ENCODE data around the gene TMEM237.

TMEM237 gene

DNA sequence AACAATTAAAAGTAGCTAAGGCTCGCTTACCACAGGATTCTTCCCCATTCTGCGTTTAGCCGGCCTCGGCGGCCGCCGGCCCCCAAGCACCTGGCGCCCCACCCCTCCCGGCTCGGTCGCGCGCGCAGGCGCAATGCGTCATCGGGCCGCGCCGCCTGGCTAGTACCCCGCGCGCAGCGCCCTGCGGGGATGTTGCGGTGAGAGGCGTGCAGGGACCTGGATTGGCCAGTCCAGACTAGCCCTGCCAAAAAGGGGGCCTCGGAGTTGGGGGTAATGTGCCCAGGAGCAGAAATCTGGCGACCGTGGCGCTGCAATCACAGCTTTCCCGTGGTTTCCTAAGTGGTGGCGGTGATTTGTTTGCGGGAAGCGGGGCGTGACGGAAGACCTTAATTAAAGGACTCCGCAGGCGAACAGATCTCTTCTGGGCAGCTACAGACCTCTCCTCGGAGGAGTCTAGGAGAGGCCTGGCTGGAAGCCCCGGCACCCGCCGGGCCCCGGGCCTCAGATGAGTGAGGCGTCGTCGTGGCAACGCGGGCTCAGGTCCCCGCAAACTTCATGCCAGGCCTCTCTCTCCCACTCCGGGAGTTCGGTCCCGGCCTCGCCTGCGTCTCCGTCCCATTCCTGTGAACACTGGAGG is 606 bp downstream of the TMEM237 start:
- peak; percentile 91 for DNase-seq (ENCODE audit: low read depth, low spot score)

DNA sequence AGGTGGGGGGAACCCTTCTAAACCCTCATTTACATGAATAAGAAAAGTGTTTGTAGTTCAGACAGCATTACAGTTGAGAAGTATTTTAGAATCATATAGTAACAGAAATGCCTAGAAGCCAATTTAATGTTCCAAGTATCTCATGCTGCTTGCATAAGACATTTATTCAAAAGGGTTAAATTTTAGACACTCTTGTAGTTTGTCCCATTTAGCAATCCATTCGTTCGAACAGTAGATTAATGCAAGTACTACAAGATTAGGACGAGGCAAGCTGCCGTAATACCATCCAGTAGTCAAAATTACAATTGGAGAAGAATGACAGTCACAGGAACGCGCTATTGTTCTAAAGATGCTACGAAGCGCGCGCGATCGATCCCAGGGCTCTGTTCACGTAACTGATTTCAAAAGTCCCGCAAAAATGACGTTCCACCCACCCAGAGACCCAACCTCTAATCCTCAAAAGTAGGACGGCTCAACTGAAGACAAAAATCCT is 1.2 kb downstream of the TMEM237 start:
- no peak for DNase-seq (ENCODE audit: low read depth, low spot score)

DNA sequence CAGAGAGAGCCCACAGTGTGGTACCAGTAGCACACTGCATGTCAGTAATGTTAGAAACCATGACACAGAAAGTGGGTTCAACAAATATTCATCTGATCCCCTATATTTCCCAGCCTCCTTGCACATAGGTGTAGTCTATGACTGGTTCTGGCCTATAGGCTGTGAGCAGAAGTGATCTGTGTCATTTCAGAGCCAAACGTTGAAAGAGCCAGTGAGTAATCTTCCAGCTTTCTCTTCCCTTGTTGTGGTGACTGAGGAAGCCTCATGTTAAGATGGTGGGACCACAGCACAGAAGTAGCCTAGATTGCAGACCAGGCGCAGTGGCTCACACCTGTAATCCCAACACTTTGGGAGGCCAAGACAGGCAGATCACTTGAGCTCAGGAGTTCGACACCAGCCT is 4.1 kb downstream of the TMEM237 start:
- no peak for DNase-seq (ENCODE audit: low read depth, low spot score)

DNA sequence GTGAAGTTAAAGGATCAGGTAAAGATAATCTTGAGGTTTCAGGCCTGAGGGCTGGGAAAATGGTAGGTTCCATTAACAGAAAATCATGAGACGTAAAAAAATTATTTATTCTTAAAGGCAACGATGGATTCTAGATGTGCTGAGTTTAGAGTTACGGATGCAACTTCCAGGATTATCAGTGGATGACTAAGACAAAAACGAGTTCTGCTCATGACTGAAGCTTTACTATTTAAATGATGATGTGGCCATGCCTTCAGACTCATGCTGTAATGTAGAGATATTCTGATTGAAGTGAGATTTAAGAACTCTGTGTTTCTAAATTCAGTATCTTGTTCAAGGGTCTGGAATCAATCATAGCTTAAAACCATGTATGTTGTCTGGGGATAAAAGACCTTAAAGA is 5.0 kb downstream of the TMEM237 start:
- DNase-seq (ENCODE audit: low read depth, low spot score): no peak

DNA sequence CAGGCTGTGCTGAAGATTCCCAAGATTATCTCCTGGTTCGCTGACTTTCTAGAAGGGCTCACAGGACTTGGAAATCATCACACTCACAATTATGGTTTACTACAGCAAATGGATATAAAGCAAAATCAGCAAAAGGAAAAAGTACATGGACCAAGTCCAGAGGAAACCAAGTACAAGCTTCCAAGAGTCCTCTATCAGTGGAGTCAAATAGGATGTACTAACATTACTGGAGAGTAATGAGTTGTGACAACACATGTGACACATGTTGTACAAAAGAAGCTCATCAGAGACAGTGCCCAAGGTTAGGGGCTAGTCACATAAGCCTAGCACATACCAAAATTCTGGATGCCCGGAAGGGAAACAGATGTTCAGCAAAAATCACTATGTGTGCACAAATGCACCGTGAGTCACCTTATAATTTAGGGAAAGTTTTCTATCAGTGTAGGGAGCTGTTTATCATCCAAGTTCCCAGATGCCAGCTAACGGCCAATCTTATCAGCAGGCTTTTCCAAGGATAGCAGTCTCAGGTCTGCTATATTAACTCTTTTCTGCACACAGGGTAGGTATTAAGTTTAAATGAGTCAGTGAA is 9.5 kb downstream of the TMEM237 start:
- DNase-seq (ENCODE audit: low read depth, low spot score): no peak

DNA sequence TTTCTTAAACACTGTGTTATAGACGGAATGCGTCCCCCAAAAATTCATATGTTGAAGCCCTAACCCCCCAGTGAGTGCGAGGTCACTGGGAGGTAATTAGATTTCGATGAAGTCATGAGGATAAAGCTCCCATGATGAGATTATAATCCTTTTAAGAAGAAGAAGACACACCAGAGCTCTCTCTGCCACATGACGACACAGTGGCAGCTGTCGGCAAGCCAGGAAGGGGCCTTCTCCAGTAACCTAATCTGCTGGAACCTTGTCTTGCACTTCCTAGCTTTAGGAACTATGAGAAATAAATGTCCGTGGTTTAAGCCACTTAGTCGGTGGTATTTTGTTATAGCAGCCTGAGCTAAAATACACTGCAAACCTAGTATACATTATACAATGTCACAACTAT is 12.3 kb downstream of the TMEM237 start:
- DNase-seq (ENCODE audit: low read depth, low spot score): no peak

DNA sequence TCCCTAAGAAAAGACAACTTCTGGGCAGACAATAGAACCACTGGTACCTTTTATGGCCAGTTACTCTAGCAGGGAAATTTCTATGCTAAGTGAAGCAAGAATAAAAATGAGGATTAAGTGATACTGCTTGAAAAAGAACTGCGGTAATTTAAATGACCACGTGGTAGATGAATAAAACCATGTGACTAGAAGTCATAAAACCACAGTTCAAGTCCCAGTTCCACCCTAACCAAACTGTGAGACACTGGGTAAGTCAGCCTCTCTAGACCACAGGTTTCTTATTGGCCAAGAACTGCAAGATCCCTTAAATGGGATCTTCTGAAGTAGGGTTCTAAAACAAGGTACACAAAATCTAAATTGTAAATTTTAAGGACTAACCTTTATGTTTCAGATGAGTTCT is 12.7 kb downstream of the TMEM237 start:
- DNase-seq (ENCODE audit: low read depth, low spot score): no peak

DNA sequence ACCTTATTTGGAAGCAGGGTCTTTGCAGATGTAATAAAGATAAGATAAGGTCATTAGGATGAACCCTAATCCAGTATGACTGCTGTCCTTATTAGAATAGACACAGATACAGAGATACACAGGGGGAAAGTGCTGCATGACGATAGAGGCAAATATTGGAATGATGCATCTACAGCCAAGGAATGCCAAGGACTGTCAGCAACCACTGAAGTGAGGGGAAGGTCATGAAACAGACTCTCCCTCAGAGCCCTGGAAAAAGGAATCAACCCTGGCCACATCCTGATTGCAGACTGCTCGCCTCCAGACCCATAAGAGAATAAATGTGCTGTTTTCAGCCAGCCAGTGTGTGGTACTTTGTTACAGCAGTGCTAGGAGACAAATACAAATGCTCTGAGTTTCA is 14.8 kb downstream of the TMEM237 start:
- no peak for DNase-seq (ENCODE audit: low read depth, low spot score)

DNA sequence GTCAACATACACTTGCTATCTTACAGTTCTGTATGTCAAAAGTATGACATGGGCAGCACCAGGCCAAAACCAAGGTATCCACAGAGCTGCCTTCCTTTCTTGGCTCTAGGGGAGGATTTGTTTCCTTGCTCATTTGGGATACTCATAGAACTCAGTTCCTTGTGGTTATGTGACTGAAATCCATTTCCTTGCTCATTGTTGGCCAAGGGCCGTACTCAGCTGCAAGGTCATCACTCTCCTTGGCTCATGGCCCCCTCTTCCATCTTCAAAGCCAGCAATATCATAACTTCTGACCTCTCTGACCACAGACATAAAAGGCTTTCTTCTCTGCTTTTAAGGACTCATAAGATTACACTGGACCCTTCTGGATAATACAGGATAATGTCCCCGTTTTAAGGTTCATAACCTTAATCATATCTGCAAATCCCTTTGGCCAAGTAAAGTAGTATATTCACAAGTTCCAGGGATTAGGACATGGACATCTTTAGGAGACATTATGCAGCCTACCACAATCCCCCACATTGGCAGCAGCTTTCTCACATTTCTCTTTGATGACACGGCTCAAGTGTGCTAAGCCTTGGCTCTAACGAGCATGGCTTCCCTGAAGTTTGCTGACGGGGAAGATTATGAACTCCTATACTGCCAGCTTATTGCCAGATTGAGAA is 20.9 kb downstream of the TMEM237 start:
- DNase-seq (ENCODE audit: low read depth, low spot score): no peak

DNA sequence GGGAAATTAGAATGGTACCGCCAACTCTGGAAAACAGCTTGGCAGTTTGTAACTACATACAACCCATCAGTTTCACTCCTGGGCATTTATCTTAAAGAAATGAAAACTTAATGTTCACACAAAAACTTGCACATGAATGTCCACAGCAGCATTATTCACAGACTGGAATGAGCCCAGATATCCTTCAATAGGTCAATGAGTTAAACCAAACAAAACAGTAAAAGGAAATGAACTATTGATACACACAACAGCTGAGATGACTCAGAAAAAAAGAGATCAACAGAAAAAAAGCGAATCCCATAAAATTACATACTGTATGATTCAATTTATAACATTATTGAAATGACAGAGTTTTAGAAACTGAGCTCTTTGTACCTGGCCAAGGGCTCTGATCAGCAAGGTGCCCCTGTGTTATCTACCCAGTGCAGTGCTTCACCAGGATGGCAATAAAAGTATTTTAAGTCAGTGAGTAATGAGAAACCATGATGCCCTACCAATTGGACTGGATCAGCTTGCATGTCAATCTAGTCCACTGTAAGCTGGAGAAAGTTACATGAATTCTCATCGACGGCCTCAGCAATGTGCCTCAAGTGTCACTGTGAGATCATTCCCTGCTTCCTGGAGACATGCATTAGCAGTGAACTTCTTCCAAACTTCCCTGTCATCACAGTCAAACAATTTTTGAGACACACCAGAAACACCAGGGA is 21.9 kb downstream of the TMEM237 start:
- DNase-seq (ENCODE audit: low read depth, low spot score): no peak

DNA sequence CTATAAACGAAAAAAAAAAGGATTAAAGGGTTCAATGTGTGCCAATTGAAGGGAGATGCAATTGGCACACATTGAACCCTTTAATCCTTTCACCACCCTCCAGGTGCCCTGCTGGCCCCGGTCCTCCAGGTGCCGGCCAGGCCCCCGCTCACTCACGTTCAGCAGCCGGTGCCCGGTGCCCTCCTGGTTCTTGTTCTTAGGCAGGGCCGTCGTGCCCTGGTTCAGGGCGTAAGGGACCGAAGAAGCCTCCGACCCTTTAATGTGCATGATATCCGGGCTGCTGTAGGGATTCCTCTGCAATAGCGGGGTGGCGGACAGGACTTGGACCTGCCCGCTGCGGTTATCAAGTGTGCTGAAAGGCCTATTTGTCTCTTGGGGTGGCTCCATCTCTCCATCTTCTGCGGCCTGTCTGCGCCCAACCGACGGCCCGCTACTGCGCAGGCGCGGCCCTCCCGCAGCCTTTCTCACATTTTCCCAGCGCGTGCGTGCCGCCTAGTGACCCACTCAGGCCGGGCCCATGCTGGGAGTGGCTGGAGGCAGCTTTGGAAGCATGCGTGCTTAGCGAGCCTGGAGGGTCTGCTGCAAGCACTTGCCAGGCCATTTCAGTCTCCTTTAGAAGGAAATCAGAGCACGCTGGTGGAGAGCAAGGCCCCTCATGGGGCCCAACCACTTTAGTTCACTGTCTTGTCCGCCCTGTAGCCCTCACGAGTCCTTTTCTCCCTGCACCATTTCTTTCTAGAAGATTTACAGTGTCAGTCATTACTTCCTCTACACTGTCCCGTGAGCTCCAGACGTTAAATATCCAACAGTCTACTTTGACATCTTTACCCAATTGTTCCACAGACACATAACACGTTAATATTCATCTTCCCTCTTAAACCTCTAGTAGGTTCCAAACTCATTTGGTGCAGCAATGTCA is 24.3 kb downstream of the TMEM237 start:
- peak; percentile 92 for DNase-seq (ENCODE audit: low read depth, low spot score)

DNA sequence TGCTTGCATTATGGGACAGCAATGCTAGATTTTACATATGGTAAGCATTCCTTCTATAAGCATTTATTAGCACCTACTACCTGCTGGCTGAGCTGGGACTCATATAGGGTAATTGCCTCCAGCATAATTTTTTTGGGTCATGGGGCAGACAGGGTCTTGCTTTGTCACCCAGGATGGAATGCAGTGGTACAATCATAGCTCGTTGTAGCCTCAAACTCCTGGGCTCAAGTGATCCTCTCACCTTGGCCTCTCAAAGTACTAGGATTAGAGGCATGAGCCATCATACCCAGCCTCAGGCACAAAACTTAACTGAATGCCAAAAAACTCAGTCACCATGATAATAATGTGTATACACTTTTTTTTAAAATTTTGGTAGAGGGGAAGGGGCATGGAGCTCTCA is 35.3 kb downstream of the TMEM237 start:
- no peak for DNase-seq (ENCODE audit: low read depth, low spot score)

DNA sequence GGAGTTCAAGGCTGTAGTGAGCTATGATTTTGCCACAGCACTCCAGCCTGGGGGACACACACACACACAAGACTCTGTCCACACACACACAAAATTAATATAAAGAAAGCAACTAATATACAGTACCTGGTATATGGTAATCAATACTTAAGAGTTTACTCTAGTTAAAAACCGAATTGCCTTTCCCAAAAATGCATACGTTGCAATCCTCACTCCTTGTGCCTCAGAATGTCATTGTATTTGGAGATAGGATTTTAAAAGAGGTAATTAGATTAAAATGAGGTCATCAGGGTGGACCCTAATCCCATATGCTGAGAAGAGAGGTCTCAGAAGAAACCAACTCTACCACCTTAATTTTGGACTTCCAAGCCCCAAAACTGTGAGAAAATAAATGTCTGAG is 35.7 kb downstream of the TMEM237 start:
- DNase-seq (ENCODE audit: low read depth, low spot score): no peak

DNA sequence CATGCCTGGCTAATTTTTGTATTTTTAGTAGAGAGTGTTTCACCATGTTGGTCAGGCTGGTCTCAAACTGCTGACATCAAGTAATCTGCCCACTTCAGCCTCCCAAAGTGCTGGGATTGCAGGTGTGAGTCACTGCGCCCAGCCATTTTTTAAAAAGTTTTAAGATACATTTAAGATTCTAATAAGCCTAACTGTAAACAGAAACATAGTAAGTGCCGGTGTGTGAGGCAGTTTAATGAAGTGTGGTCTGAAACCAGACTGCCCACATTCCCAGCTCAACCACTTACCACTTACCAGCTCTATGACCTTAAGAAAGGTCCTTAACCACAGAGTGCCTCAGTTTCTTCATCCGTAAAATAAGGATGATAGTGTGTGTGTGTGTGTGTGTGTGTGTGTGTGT is 42.4 kb downstream of the TMEM237 start:
- no peak for DNase-seq (ENCODE audit: low read depth, low spot score)

DNA sequence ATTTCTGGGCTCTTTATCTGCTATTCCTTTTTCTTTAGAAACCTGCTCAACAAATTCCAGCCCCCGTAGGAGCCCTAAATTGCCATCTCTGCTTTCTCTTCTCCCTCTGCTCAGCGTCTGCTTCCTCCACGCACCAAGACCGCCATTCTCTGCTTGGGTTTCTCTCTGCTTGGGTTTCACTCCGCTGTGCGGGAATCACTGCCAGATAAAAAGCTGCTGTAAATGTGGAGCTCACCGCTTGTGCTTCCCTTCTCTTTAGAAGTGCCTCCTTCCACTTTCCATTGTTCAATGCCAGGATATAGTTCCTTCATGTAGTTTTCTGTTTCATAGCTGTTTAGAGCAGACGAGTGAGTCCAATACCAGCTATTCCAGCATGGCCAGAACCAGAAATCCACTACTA is 45.9 kb downstream of the TMEM237 start:
- no peak for DNase-seq (ENCODE audit: low read depth, low spot score)

DNA sequence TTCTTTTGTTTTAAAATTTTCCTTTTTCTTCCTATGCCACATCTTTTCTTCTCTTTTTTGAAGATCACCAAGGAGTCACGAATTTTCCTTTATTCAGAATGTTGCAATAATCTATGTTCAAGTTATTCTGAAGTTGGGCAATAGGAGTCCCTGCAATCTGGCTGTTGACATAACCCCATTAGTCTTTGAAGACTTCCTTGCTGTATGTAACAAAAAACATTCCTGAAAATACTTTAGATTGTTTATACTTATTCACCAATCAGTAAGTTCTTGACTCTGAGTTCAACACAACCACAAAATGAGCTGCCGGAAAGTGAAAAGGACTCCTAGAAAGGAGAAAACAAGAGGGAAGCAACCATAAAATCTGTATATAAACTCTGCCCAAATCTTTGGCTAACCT is 62.8 kb downstream of the TMEM237 start:
- DNase-seq (ENCODE audit: low read depth, low spot score): no peak

DNA sequence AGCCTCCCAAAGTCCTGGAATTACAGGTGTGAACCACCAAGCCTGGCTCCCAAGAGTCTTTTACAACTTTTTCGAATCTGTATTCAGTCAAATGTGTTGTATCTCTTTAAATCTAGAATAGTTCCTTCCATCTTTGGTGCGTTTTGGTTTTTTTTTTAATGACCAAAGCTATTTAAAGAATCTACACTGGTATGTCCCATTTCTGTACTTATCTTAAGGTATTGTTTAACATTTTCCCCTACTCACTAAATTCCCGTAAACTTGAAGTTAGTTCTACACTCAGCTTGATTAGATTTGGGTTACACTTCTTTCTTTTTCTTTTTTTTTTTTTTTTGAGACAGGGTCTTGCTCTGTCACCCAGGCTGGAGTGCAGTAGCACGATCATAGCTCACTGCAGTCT is 63.8 kb downstream of the TMEM237 start:
- no peak for DNase-seq (ENCODE audit: low read depth, low spot score)

DNA sequence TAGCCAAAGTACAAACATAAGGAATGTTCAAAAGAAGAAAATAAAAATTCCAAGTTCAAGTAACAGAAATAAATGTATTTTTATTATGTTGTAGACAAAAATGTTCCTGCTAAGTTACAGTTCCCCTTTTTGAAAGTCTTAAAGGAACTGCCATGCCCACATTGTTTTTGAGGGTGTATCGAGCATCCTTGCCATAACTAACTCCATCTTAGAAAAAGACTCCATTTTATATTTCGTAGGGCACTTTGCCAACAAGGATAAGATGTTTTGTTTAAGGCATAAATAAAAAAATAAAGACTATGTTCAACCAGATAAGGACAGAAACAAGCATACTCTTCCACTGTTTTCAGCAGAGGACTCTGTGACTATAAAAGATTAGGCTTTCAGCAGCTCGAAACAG is 67.3 kb downstream of the TMEM237 start:
- DNase-seq (ENCODE audit: low read depth, low spot score): no peak

DNA sequence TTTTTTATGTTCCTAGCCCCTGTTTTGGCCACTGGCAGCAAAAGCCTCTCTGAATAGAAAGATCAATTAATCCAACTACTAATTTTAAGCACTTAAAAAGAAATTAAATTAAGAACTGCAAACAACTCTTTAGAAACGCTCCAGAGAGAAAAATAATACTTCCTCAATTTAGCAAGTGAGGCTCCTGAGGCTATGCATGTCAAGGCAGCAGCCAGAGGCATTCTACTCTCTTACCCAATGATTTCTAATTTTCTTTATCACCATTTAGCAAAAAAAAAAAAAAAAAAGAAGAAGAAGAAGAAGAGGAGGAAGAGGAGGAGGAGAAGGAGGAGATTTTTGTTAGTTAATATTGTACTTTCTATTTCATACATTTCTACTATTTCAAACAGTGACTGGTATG is 68.5 kb downstream of the TMEM237 start:
- DNase-seq (ENCODE audit: low read depth, low spot score): no peak

DNA sequence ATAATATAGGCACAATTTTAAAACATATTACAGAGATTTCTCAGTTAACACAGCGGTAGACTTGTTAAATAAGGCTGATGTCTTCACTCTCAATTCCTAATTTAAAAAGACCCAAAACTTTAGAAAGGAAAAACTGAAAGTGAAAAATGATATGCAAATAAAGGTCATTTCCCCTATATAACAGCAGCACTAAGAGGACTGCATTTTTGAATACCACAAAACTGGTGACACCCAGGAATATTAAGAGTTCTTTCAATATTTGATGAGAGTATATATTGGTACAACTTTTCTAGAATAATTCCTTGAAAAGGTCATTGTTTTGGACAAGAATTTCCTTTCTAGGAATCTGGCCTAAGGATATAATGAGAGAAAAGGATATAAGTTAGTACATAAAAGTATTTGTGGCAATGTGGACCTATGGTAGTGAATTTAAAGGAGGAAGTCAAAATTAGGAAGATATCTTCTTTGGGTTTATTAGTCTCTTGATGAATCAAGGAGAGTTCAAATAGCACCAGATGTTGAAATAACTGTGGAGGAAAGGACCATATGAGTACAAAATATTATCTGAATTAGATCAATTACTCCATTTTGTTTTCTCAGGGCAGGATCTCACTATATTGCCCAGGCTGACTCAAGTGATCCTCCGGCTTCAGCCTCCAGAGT is 70.3 kb downstream of the TMEM237 start:
- DNase-seq (ENCODE audit: low read depth, low spot score): no peak
